Measurements from ENCODE around the gene ANKRD12. TPM values are rescaled to one million over a fixed set of nuclear protein-coding genes. Genes with fewer than 3 reads are reported as not detected.
A peak's percentile ranks its signal among the peaks of the same experiment; 100 is the strongest.

ANKRD12 gene
- total and polyA plus RNA-seq, 10 of the 15 experiments (the other 5 are each of a cell fraction or from before 2014, with no cell fraction given), result 5.9 to 45.7 (median 20.2) TPM

GRCh38 chr18:9182852-9183399 lies 46.3 kb downstream of the ANKRD12 start:
- Histone ChIP-seq H3K36me3 (ENCODE audit: control insufficient read depth in 2 of 2, insufficient read depth in 2 of 2, low read length in 1 of 2) (peaks cover 2 to 15% of the 10 kb centered on the region in 2 experiments; a peak in 3 of 4 replicates), H3K27me3 (replicated peaks in 1 of 2; ENCODE audit: control insufficient read depth in 2 of 2, insufficient read depth in 2 of 2, low read length in 1 of 2) (no peaks in the 10 kb centered on the region), H3K79me2 (ENCODE audit: control insufficient read depth, insufficient read depth, low read length) (peaks cover 39% of the 10 kb centered on the region), H3K27ac (ENCODE audit: control insufficient read depth, insufficient read depth) (no peak overlapping the region), H3K4me2 (ENCODE audit: control insufficient read depth, insufficient read depth) (no peak overlapping the region), H4K20me1 (ENCODE audit: control insufficient read depth, insufficient read depth) (no peaks in the 10 kb centered on the region), H3K9ac (ENCODE audit: control insufficient read depth, insufficient read depth, low read length) (no peak overlapping the region), H3K9me3 (replicated peaks; ENCODE audit: control insufficient read depth, insufficient read depth, low read length) (peaks cover 2% of the 10 kb centered on the region), H2AFZ (ENCODE audit: control insufficient read depth, low read depth, low read length) (no peak overlapping the region), H3K4me1 (ENCODE audit: control insufficient read depth, insufficient read depth, low read length) (peaks cover 15% of the 10 kb centered on the region), H3K4me3 (no peak overlapping the region)
- SMC1A ChIA-PET (ENCODE audit: uncharacterized antibody, unreplicated experiment), result interaction anchor here (0.6 to 1.2 kb wide), 3 partner anchors 66 to 125 kb away, joined by 3 to 5 read pairs (median 3); no protein-coding TSS in a partner anchor
- in situ Hi-C loops (cut with MboI) (no loop called here), intact Hi-C loops (cut with micrococcal nuclease; ENCODE audit: unreplicated experiment) (no loop called here)
- no TSS peak for BruUV-seq (replicated peaks)
- POLR2A ChIA-PET, result no interaction called here
- FAIRE-seq (no peak), DNase-seq (ENCODE audit: low read depth, low spot score) (no peak), ATAC-seq (no peak)
- TF ChIP-seq MTA3 (IDR thresholded peaks at IDR 0.05; ENCODE audit: borderline replicate concordance, low read length) (no peak), SPI1 (IDR thresholded peaks at IDR 0.05; ENCODE audit: borderline replicate concordance, insufficient read depth, low read depth, low read length) (peak; percentile 47; the same call in 1 of the 2 replicates)
- WGBS (ENCODE audit: insufficient coverage, insufficient replicate concordance, low lambda C conversion rate, missing lambda C conversion rate), result 69% methylated on average over 5 of the region's 5 CpGs
- CTCF ChIA-PET, result interaction anchor here (0.8 kb wide), 1 partner anchor 22 kb away, joined by 3 read pairs; no protein-coding TSS in a partner anchor
- RAD21 ChIA-PET (ENCODE audit: unreplicated experiment), result no interaction called here

- FAIRE-seq, result no peak
- CTCF ChIA-PET, result no interaction called here
- SMC1A ChIA-PET (ENCODE audit: uncharacterized antibody, unreplicated experiment), result interaction anchor here (1.0 kb wide), 2 partner anchors 33 to 331 kb away, joined by 3 read pairs; no protein-coding TSS in a partner anchor
- WGBS (ENCODE audit: insufficient coverage, insufficient replicate concordance, low lambda C conversion rate, missing lambda C conversion rate), result 73% methylated on average over 4 of the region's 4 CpGs
- H4K20me1 ChIP-seq (ENCODE audit: control insufficient read depth, insufficient read depth), result no peaks in the 10 kb centered on the region
- BruUV-seq (replicated peaks), result TSS peak; percentile 14
- peak overlapping the region; percentile 79 for H3K4me2 ChIP-seq (ENCODE audit: control insufficient read depth, insufficient read depth)
- no peak overlapping the region; the same call in 1 of the 2 replicates for H2AFZ ChIP-seq (ENCODE audit: control insufficient read depth, low read depth, low read length)
- in situ Hi-C loops (cut with MboI) (no loop called here), intact Hi-C loops (cut with micrococcal nuclease; ENCODE audit: unreplicated experiment) (no loop called here)
- H3K4me3 ChIP-seq, result peak overlapping the region; percentile 42
- H3K9ac ChIP-seq (ENCODE audit: control insufficient read depth, insufficient read depth, low read length), result peak overlapping the region; percentile 6; the same call in 1 of the 2 replicates
- RAD21 ChIA-PET (ENCODE audit: unreplicated experiment), result interaction anchor here (0.7 to 1.5 kb wide), 2 partner anchors 13 to 111 kb away, joined by 3 read pairs; no protein-coding TSS in a partner anchor
- POLR2A ChIA-PET, result interaction anchor here (0.9 kb wide), 1 partner anchor 43 kb away, joined by 3 read pairs; no protein-coding TSS in a partner anchor
- peak overlapping the region; percentile 68 for H3K27ac ChIP-seq (ENCODE audit: control insufficient read depth, insufficient read depth)
- ATAC-seq, result peak; percentile 44
- H3K27me3 ChIP-seq (replicated peaks in 1 of 2; ENCODE audit: control insufficient read depth in 2 of 2, insufficient read depth in 2 of 2, low read length in 1 of 2), result no peaks in the 10 kb centered on the region
- TF ChIP-seq MYC (IDR thresholded peaks at IDR 0.05; ENCODE audit: insufficient read depth, insufficient read length, insufficient replicate concordance, low read length, severe bottlenecking), result no peak
- TF ChIP-seq ZNF24 (IDR thresholded peaks at IDR 0.05), result 0 out of 2 replicates have a peak, but pooled peaks have one; percentile 37
- no peak for TF ChIP-seq USF2 (IDR thresholded peaks at IDR 0.05; ENCODE audit: borderline replicate concordance, low read depth, low read length)
- no peak for TF ChIP-seq ZZZ3 (IDR thresholded peaks at IDR 0.05; ENCODE audit: control insufficient read depth, insufficient read length, low read depth)
- TF ChIP-seq RFX5 (IDR thresholded peaks at IDR 0.05; ENCODE audit: low read depth, low read length), result no peak
- DNase-seq (ENCODE audit: low read depth, low spot score), result no peak
- peaks cover 2 to 30% of the 10 kb centered on the region in 2 experiments; a peak in 3 of 4 replicates for H3K36me3 ChIP-seq (ENCODE audit: control insufficient read depth in 2 of 2, insufficient read depth in 2 of 2, low read length in 1 of 2)
- peaks cover 15% of the 10 kb centered on the region for H3K4me1 ChIP-seq (ENCODE audit: control insufficient read depth, insufficient read depth, low read length)
- H3K79me2 ChIP-seq (ENCODE audit: control insufficient read depth, insufficient read depth, low read length), result peaks cover 19% of the 10 kb centered on the region
- peaks cover 2% of the 10 kb centered on the region for H3K9me3 ChIP-seq (replicated peaks; ENCODE audit: control insufficient read depth, insufficient read depth, low read length)
These were observed 48.5 kb downstream of the ANKRD12 start for GRCh38 chr18:9184998-9185613.

Data from GM12878 (cell line).